HepG2 (cell line): Measurements from ENCODE around the gene RAPGEF2.
"Not testable (repeated sequence)": the region's sequence is repeated elsewhere in the genome, so short reads cannot be mapped to it uniquely, and the experiment has no call there.

Source experiments
- CTCF ChIP-seq: sonication (generic); formaldehyde crosslinking; IDR thresholded peaks from 2 replicates; pipeline ENCODE4 v1.5.0; 2020; ENCODE audit warnings: mild to moderate bottlenecking, missing genetic modification reagents, moderate library complexity
- EZH2 ChIP-seq: conservative IDR thresholded peaks from 2 replicates; pipeline ENCODE4 v1.6.1; 2012; ENCODE audit warnings: mild to moderate bottlenecking, low read depth, low read length, moderate library complexity
- NR2C2 ChIP-seq: sonication (generic); formaldehyde crosslinking; IDR thresholded peaks from 2 replicates; pipeline ENCODE4 v1.4.0; 2020; ENCODE audit warnings: missing genetic modification reagents, mild to moderate bottlenecking, moderate library complexity, borderline replicate concordance
- SP1 ChIP-seq, 2 experiments: fragments of 450-650 bp in 1 of 2; sonication (generic) in 1 of 2; formaldehyde crosslinking in 1 of 2; IDR thresholded peaks; 2 replicates each; pipeline versions ENCODE4 v1.4.0 to v1.6.1; 2016 to 2020; ENCODE audit warnings: missing genetic modification reagents in 1 of 2
- TF ChIP-seq, protein P1 (sequence below): sonication (generic); formaldehyde crosslinking; IDR thresholded peaks from 2 replicates; pipeline ENCODE4 v1.4.0; 2020; ENCODE audit warnings: low read depth, mild to moderate bottlenecking, missing genetic modification reagents
- TF ChIP-seq, protein P2 (sequence below): sonication (generic); formaldehyde crosslinking; IDR thresholded peaks from 2 replicates; pipeline ENCODE4 v1.5.0; 2020; ENCODE audit warnings: mild to moderate bottlenecking, missing genetic modification reagents

- not testable (repeated sequence) for TF ChIP-seq EZH2; CTCF (CRISPR knock-in tag); NR2C2 (CRISPR knock-in tag); SP1 (IDR thresholded peaks at IDR 0.05); SP1 (CRISPR knock-in tag; IDR thresholded peaks at IDR 0.05)
- TF ChIP-seq, protein P1, sequence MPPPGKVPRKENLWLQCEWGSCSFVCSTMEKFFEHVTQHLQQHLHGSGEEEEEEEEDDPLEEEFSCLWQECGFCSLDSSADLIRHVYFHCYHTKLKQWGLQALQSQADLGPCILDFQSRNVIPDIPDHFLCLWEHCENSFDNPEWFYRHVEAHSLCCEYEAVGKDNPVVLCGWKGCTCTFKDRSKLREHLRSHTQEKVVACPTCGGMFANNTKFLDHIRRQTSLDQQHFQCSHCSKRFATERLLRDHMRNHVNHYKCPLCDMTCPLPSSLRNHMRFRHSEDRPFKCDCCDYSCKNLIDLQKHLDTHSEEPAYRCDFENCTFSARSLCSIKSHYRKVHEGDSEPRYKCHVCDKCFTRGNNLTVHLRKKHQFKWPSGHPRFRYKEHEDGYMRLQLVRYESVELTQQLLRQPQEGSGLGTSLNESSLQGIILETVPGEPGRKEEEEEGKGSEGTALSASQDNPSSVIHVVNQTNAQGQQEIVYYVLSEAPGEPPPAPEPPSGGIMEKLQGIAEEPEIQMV (CRISPR knock-in tag) = not testable (repeated sequence)
- TF ChIP-seq, protein P2, sequence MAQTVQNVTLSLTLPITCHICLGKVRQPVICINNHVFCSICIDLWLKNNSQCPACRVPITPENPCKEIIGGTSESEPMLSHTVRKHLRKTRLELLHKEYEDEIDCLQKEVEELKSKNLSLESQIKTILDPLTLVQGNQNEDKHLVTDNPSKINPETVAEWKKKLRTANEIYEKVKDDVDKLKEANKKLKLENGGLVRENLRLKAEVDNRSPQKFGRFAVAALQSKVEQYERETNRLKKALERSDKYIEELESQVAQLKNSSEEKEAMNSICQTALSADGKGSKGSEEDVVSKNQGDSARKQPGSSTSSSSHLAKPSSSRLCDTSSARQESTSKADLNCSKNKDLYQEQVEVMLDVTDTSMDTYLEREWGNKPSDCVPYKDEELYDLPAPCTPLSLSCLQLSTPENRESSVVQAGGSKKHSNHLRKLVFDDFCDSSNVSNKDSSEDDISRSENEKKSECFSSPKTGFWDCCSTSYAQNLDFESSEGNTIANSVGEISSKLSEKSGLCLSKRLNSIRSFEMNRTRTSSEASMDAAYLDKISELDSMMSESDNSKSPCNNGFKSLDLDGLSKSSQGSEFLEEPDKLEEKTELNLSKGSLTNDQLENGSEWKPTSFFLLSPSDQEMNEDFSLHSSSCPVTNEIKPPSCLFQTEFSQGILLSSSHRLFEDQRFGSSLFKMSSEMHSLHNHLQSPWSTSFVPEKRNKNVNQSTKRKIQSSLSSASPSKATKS (CRISPR knock-in tag) = not testable (repeated sequence)
Observed at GRCh38 chr4:159068139-159068538, 34.7 kb upstream of the RAPGEF2 start.
